HG03565 (cell line): ENCODE data around the gene GRIP2.

ENCODE experiments used
- ATAC-seq: cut with Tn5 transposase; IDR thresholded peaks from one replicate; pipeline ENCODE4 v1.9.1; 2021; ENCODE audit warnings: mild to moderate bottlenecking, moderate library complexity; ENCODE audit not compliant: unreplicated experiment

GRIP2 gene

GRCh38 chr3:14541646-14542045 is 1.5 kb upstream of the GRIP2 start:
- no peak for ATAC-seq

- no peak for ATAC-seq
Observed at GRCh38 chr3:14540821-14541385, 761 bp upstream of the GRIP2 start.

- no peak for ATAC-seq
Observed at GRCh38 chr3:14539384-14539741, 779 bp downstream of the GRIP2 start.

- ATAC-seq, result no peak
Observed at GRCh38 chr3:14538451-14539088, 1.6 kb downstream of the GRIP2 start.

GRCh38 chr3:14537590-14538450 is 2.3 kb downstream of the GRIP2 start:
- ATAC-seq, result no peak

GRCh38 chr3:14536837-14537589 is 3.1 kb downstream of the GRIP2 start:
- ATAC-seq, result no peak

- no peak for ATAC-seq
Observed at GRCh38 chr3:14536055-14536815, 3.9 kb downstream of the GRIP2 start.

- no peak for ATAC-seq
Observed at GRCh38 chr3:14535616-14536015, 4.5 kb downstream of the GRIP2 start.

GRCh38 chr3:14534516-14535191 is 5.5 kb downstream of the GRIP2 start:
- ATAC-seq, result no peak

- ATAC-seq, result no peak
Observed at GRCh38 chr3:14533457-14533958, 6.6 kb downstream of the GRIP2 start.

- no peak for ATAC-seq
Observed at GRCh38 chr3:14532691-14533456, 7.3 kb downstream of the GRIP2 start.

- ATAC-seq, result no peak
Observed at GRCh38 chr3:14531856-14532395, 8.2 kb downstream of the GRIP2 start.

- ATAC-seq, result no peak
Observed at GRCh38 chr3:14528081-14528480, 12.1 kb downstream of the GRIP2 start.

GRCh38 chr3:14525685-14526631 is 14.2 kb downstream of the GRIP2 start:
- ATAC-seq, result no peak

- no peak for ATAC-seq
Observed at GRCh38 chr3:14524920-14525660, 15.1 kb downstream of the GRIP2 start.

- ATAC-seq, result no peak
Observed at GRCh38 chr3:14524311-14524711, 15.8 kb downstream of the GRIP2 start.

GRCh38 chr3:14523792-14524191 is 16.4 kb downstream of the GRIP2 start:
- ATAC-seq, result no peak
